GM13977 (cell line): Measurements from ENCODE around the gene MTUS2.

Source experiments
- DNase-seq: peaks from one replicate; pipeline ENCODE4 v3.0.0; 2012; ENCODE audit warnings: low spot score
- in situ Hi-C: fragments of 300-500 bp; cut with MboI; formaldehyde crosslinking; loops from one replicate; pipeline ENCODE4 v1.12.0; 2022; ENCODE audit warnings: low sequenced_read_pairs, low pct_unique_long_range_greater_than_20kb, mixed read lengths, inconsistent platforms; ENCODE audit not compliant: unreplicated experiment
- TF ChIP-seq, protein P1 (sequence below): IDR thresholded peaks from 2 replicates; pipeline ENCODE4 v1.5.1; 2012; ENCODE audit warnings: mild to moderate bottlenecking, control low read depth; ENCODE audit not compliant: insufficient read depth; ENCODE audit errors: extremely low read depth, missing control alignments

Gene MTUS2

DNA sequence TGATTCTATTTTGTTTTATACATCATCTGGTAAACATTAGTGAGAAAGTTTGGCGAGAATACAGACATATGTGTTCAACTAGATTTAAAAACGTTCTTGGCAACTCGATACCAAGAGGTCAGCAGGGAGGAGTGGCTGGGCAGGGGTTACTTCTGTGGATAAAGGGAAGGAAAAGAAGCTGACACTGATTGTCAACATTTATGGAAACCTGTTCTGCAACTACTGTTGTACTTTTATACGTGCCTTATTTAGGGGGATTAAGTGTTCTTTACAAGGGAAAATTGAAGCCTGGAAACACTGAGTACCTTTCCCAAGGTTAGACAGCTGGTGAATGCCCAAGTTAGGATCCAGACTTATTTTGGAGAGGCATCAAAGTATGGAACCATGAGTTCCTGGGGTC is 65.0 kb downstream of the MTUS2 start:
- no peak for DNase-seq
- in situ Hi-C loops, result no loop called here
- TF ChIP-seq, protein P1, sequence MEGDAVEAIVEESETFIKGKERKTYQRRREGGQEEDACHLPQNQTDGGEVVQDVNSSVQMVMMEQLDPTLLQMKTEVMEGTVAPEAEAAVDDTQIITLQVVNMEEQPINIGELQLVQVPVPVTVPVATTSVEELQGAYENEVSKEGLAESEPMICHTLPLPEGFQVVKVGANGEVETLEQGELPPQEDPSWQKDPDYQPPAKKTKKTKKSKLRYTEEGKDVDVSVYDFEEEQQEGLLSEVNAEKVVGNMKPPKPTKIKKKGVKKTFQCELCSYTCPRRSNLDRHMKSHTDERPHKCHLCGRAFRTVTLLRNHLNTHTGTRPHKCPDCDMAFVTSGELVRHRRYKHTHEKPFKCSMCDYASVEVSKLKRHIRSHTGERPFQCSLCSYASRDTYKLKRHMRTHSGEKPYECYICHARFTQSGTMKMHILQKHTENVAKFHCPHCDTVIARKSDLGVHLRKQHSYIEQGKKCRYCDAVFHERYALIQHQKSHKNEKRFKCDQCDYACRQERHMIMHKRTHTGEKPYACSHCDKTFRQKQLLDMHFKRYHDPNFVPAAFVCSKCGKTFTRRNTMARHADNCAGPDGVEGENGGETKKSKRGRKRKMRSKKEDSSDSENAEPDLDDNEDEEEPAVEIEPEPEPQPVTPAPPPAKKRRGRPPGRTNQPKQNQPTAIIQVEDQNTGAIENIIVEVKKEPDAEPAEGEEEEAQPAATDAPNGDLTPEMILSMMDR, result no peak

DNA sequence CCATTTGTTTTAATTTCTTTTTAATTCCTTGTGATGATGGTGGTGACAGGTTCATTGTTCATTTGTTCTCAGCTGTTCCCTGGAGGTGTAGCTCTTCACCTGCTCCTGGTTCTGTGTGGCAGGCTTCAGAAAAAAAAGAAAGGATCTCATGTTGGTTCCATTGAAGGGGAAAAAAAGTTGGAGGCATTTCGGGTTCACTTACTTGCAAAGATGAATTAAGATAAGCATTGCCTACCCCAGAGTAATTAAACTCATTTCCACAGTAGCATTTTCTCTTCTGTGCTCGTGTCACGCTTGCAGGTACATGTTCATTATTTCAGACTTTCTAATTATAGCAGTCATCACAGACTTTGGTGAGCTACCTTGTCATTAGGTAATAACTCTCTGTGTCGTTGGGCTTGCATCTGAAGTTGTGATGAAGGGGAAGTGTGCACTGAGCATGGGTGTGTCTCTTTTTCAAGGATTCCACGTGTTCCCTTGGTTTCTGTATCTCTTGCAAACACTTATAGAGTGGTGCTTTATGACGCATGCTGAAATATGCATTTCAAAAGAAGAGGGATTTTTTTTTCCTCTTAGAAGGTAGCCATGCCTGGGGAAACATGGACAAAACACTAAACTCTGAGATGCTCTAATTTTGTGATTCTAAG is 69.1 kb downstream of the MTUS2 start:
- DNase-seq, result no peak
- TF ChIP-seq, protein P1, result no peak
- in situ Hi-C loops, result no loop called here

DNA sequence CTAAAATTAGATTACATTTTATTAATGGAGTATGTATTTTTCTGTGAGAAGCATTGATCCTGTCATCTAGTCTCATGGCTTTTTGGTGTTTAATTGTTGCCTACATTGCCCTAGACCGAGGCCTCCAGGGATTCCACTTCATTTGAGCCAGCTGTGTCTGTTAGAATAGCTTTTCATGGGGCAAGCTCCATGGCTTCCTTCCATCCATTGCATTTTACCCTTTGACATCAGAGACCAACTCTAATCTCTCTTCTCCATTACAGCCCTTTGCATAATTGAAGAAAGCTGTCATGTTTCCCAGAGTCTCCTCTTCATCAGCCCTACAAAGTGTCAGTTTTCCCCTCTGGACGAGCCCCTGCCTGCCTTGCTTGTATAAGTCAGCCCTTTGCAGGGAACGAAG is 70.6 kb downstream of the MTUS2 start:
- TF ChIP-seq, protein P1, result no peak
- DNase-seq, result no peak
- in situ Hi-C loops, result no loop called here

DNA sequence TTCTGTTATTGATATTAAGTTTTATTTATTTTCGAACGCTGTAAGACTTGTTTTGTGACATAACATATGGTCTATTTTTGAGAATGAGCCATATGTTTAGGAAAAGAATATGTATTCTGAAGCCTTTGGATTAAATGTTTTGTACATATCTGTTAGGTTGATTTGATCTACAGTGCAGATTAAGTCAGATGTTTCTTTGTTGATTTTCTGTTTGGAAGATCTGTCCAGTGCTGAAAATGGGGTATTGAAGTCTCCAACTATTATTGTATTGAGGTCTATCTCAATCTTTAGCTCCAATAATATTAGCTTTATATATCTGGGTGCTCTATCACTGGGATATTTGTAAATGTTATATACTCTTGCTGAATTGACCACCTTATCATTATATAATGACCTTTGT is 97.9 kb downstream of the MTUS2 start:
- DNase-seq, result no peak
- TF ChIP-seq, protein P1, result no peak
- in situ Hi-C loops, result no loop called here

- TF ChIP-seq, protein P1, result no peak
- in situ Hi-C loops, result no loop called here
- no peak for DNase-seq
These were observed 102.2 kb downstream of the MTUS2 start for GRCh38 chr13:28922341-28922740.

DNA sequence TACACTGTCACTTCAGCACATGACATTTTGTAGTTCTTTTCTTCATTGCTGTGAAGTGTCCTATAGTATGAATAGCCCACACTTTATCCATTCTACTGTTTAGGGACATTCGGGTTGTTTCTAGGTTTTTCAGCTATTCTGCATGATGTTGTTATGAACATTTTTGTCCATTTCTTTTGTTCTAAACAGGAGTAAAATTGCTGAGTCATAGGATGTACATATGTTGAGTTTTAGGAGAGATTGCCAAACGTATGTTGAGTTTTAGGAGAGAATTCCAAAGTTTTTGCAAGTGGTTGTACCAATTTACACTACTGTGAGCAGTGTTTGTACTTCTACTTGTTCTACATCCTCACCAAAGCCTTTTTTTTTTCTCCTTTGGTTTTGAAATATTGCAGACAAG is 115.0 kb downstream of the MTUS2 start:
- in situ Hi-C loops, result no loop called here
- no peak for DNase-seq
- TF ChIP-seq, protein P1, result no peak
